ENCODE results near the gene PLXDC2.

GRCh38 chr10:20277820-20278219 is 461.6 kb downstream of the PLXDC2 start:
- no peak for TF ChIP-seq POLR2A (IDR thresholded peaks at IDR 0.05; ENCODE audit: low read length)
- TF ChIP-seq GATA1 (IDR thresholded peaks at IDR 0.05; ENCODE audit: low read depth, low read length) = no peak

All from erythroblast (primary cell).